KMS-11 (cell line): ENCODE measurements around the gene FOLR3.

ENCODE experiments used
- H2AFZ ChIP-seq: fragments of 200-600 bp; sonication (generic); 2 replicates; pipeline ENCODE4 v1.6.1; 2016; ENCODE audit warnings: antibody characterized with exemption, mixed run types, low read depth
- H3K27ac ChIP-seq: fragments of 200-600 bp; sonication (generic); 2 replicates; pipeline ENCODE4 v1.6.1; 2016; ENCODE audit warnings: mild to moderate bottlenecking, mixed run types
- H3K27me3 ChIP-seq: fragments of 200-600 bp; sonication (generic); 2 replicates; pipeline ENCODE4 v1.6.1; 2017; ENCODE audit warnings: mild to moderate bottlenecking, low read depth, mixed run types, moderate library complexity; ENCODE audit not compliant: insufficient read depth
- H3K36me3 ChIP-seq: fragments of 200-600 bp; sonication (generic); 2 replicates; pipeline ENCODE4 v1.6.1; 2017; ENCODE audit warnings: mild to moderate bottlenecking, mixed run types; ENCODE audit not compliant: insufficient read depth
- H3K4me1 ChIP-seq: fragments of 200-600 bp; sonication (generic); 2 replicates; pipeline ENCODE4 v1.6.1; 2016; ENCODE audit warnings: mild to moderate bottlenecking, low read depth, mixed run types; ENCODE audit not compliant: poor library complexity, severe bottlenecking
- H3K4me2 ChIP-seq: fragments of 200-600 bp; sonication (generic); 2 replicates; pipeline ENCODE4 v1.7.0; 2016; ENCODE audit warnings: mild to moderate bottlenecking, mixed run types
- H3K4me3 ChIP-seq: fragments of 200-600 bp; sonication (generic); IDR thresholded peaks from 2 replicates; pipeline ENCODE4 v1.6.1; 2017; ENCODE audit warnings: low read depth, low read length, mixed read lengths; ENCODE audit not compliant: insufficient read depth
- H3K79me2 ChIP-seq: fragments of 200-600 bp; sonication (generic); 2 replicates; pipeline ENCODE4 v1.6.1; 2016; ENCODE audit warnings: low read depth, mixed run types; ENCODE audit not compliant: insufficient read depth
- H3K9ac ChIP-seq: fragments of 200-600 bp; sonication (generic); 2 replicates; pipeline ENCODE4 v1.6.1; 2016; ENCODE audit warnings: mild to moderate bottlenecking, mixed run types
- H4K20me1 ChIP-seq: fragments of 200-600 bp; sonication (generic); 2 replicates; pipeline ENCODE4 v1.6.1; 2016; ENCODE audit warnings: mild to moderate bottlenecking, mixed run types; ENCODE audit not compliant: insufficient read depth
- TF ChIP-seq, protein P1 (sequence below): fragments of 200-600 bp; sonication (generic); conservative IDR thresholded peaks from 2 replicates; pipeline ENCODE4 v1.6.1; 2017; ENCODE audit warnings: low read depth, mild to moderate bottlenecking, antibody characterized with exemption, low read length, moderate library complexity, mixed read lengths

FOLR3 gene

DNA sequence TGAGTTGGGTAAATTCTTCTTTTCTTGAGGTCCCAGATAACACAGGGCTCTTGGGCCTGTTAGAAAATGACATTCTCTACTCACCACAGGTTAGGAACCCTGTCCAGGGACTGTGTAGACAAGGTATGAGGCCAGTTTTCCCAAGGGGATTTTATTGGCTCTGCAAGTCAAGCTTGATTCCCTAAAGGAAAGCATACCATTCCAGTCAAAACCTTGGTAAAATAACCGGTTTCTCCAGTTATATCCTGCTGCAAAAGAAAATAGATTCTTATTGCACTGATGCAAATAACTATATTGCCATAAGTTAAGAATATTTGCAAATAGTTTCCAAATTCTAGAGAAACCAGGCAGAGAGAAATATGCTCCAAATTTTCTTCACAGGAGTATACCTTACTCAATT is 9.6 kb upstream of the FOLR3 start:
- H3K4me1 ChIP-seq, result no peaks in the 10 kb centered on the region
- no peak overlapping the region for H3K9ac ChIP-seq
- no peak overlapping the region for H3K4me3 ChIP-seq
- no peak overlapping the region for H3K4me2 ChIP-seq
- TF ChIP-seq, protein P1, sequence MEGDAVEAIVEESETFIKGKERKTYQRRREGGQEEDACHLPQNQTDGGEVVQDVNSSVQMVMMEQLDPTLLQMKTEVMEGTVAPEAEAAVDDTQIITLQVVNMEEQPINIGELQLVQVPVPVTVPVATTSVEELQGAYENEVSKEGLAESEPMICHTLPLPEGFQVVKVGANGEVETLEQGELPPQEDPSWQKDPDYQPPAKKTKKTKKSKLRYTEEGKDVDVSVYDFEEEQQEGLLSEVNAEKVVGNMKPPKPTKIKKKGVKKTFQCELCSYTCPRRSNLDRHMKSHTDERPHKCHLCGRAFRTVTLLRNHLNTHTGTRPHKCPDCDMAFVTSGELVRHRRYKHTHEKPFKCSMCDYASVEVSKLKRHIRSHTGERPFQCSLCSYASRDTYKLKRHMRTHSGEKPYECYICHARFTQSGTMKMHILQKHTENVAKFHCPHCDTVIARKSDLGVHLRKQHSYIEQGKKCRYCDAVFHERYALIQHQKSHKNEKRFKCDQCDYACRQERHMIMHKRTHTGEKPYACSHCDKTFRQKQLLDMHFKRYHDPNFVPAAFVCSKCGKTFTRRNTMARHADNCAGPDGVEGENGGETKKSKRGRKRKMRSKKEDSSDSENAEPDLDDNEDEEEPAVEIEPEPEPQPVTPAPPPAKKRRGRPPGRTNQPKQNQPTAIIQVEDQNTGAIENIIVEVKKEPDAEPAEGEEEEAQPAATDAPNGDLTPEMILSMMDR, result no peak
- no peaks in the 10 kb centered on the region for H3K27me3 ChIP-seq
- H3K36me3 ChIP-seq, result no peaks in the 10 kb centered on the region
- H3K79me2 ChIP-seq, result no peaks in the 10 kb centered on the region
- no peak overlapping the region for H3K27ac ChIP-seq
- no peaks in the 10 kb centered on the region for H4K20me1 ChIP-seq
- H2AFZ ChIP-seq, result no peak overlapping the region

DNA sequence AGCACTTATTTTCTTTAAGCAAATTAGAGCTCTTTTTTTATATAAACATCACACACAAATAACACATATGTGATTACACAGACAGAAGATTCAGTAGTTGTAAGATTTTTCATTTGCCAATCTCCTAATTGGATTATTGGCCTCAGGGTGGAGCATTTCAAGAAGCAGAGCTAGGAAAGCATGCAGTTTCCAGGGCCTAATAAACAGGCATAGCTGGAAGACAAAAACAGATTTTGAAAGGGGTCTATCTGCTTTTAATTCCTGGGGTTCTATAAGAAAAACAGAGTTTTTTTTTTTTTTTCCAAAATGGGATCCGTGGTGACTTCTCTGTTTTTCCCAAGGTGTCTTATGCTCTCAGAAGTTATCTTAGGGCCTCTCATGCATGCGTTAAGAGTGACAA is 7.6 kb upstream of the FOLR3 start:
- Histone ChIP-seq H3K4me1 (no peaks in the 10 kb centered on the region), H3K4me3 (no peak overlapping the region), H3K27me3 (no peaks in the 10 kb centered on the region), H4K20me1 (no peaks in the 10 kb centered on the region), H3K27ac (no peak overlapping the region), H3K79me2 (no peaks in the 10 kb centered on the region), H2AFZ (no peak overlapping the region), H3K9ac (no peak overlapping the region), H3K36me3 (no peaks in the 10 kb centered on the region), H3K4me2 (no peak overlapping the region)
- TF ChIP-seq, protein P1, result no peak

- H3K27ac ChIP-seq, result no peak overlapping the region
- H3K79me2 ChIP-seq, result no peaks in the 10 kb centered on the region
- no peaks in the 10 kb centered on the region for H3K4me1 ChIP-seq
- no peaks in the 10 kb centered on the region for H3K36me3 ChIP-seq
- no peak overlapping the region for H3K9ac ChIP-seq
- no peak overlapping the region for H3K4me3 ChIP-seq
- no peaks in the 10 kb centered on the region for H3K27me3 ChIP-seq
- no peaks in the 10 kb centered on the region for H4K20me1 ChIP-seq
- H3K4me2 ChIP-seq, result no peak overlapping the region
- TF ChIP-seq, protein P1, result no peak
- no peak overlapping the region for H2AFZ ChIP-seq
Observed at GRCh38 chr11:72129381-72129780, 6.1 kb upstream of the FOLR3 start.

DNA sequence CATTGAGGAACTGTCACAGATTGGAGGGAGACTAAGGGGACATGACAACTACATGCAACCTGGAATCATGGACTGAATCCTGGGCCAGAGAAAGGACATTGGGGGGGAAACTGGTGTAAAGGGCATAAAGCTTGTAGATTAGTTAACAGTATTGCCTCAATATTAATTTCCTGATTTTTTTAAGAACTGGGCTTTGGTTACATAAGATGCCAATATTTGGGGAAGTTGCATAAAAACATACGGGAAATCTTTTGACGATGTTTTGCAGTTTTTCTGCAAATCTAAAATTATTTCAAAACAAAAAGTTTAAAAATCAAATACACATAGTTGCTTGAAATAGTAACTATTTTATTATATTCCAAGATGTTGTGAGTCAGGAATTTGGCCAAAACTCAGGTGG is 2.9 kb upstream of the FOLR3 start:
- no peak overlapping the region for H3K4me2 ChIP-seq

More for the DNA sequence above, 2.9 kb upstream of the FOLR3 start:
- H3K36me3 ChIP-seq, result no peaks in the 10 kb centered on the region
- H3K27me3 ChIP-seq, result no peaks in the 10 kb centered on the region
- no peak overlapping the region for H3K9ac ChIP-seq
- no peak overlapping the region for H3K27ac ChIP-seq
- no peaks in the 10 kb centered on the region for H3K4me1 ChIP-seq
- no peaks in the 10 kb centered on the region for H3K79me2 ChIP-seq
- no peak overlapping the region for H2AFZ ChIP-seq
- no peaks in the 10 kb centered on the region for H4K20me1 ChIP-seq
- TF ChIP-seq, protein P1, result no peak
- H3K4me3 ChIP-seq, result no peak overlapping the region
